CD4-positive, alpha-beta T cell (primary cell): ENCODE results near the gene AK2. TPM values are rescaled to one million over a fixed set of nuclear protein-coding genes. Genes with fewer than 3 reads are reported as not detected.

Source experiments
- ATAC-seq: fragments of 200-7000 bp; cut with Tn5 transposase; one replicate; pipeline ENCODE4 v1.10.0; 2022; ENCODE audit warnings: mild to moderate bottlenecking; ENCODE audit not compliant: poor library complexity
- CTCF ChIA-PET: fragments of 350-600 bp; sonication (Branson Sonifier 250); formaldehyde crosslinking; loops from one replicate; lab custom pipeline; 2021; ENCODE audit warnings: antibody characterized with exemption, inconsistent platforms; lab: Charles Lee
- POLR2A ChIA-PET: fragments of 350-600 bp; sonication (Branson Sonifier 250); formaldehyde crosslinking; loops from one replicate; lab custom pipeline; 2021; ENCODE audit warnings: antibody characterized with exemption, inconsistent platforms; lab: Charles Lee
- DNase-seq, 14 experiments: peaks; one replicate each; pipeline ENCODE4 v3.0.0-alpha.2; 2013 to 2020; ENCODE audit warnings: mixed read lengths in 2 of 14
- H3K27ac ChIP-seq, 2 donors: one replicate each; pipeline versions ENCODE4 v1.5.1 to v1.7.0; 2013; ENCODE audit warnings: low read length in 2 of 2, low read depth in 1 of 2, mild to moderate bottlenecking in 1 of 2
- H3K27me3 ChIP-seq, 2 experiments: 1 replicate in 1 of 2; 2 replicates in 1 of 2; pipeline versions ENCODE4 v1.6.1 to v1.7.0; 2013; ENCODE audit warnings: low read length in 2 of 2, control low read depth in 1 of 2, mild to moderate bottlenecking in 1 of 2, moderate library complexity in 1 of 2; ENCODE audit not compliant: insufficient read depth in 2 of 2, control insufficient read depth in 1 of 2
- H3K36me3 ChIP-seq: one replicate; pipeline ENCODE4 v1.6.1; 2013; ENCODE audit warnings: low read length, control low read depth; ENCODE audit not compliant: insufficient read depth
- H3K4me1 ChIP-seq: one replicate; pipeline ENCODE4 v1.6.1; 2013; ENCODE audit warnings: low read length, control low read depth; ENCODE audit not compliant: insufficient read depth
- H3K4me3 ChIP-seq: one replicate; pipeline ENCODE4 v1.5.1; 2013; ENCODE audit warnings: mild to moderate bottlenecking, low read length, moderate library complexity
- H3K9me3 ChIP-seq, 2 experiments: 1 replicate in 1 of 2; 2 replicates in 1 of 2; pipeline versions ENCODE4 v1.6.1 to v1.7.0; 2013; ENCODE audit warnings: low read length in 2 of 2, mild to moderate bottlenecking in 2 of 2, control low read depth in 1 of 2, moderate library complexity in 1 of 2; ENCODE audit not compliant: control insufficient read depth in 1 of 2, insufficient read depth in 1 of 2
- H3K27ac Mint-ChIP-seq: one replicate; pipeline ENCODE4 v1.8.0; 2020; ENCODE audit warnings: mixed read lengths
- H3K27me3 Mint-ChIP-seq: one replicate; pipeline ENCODE4 v1.8.0; 2021; ENCODE audit warnings: mixed read lengths
- H3K36me3 Mint-ChIP-seq: one replicate; pipeline ENCODE4 v1.8.0; 2021; ENCODE audit warnings: low read depth, mixed read lengths
- H3K4me1 Mint-ChIP-seq: one replicate; pipeline ENCODE4 v1.8.0; 2021; ENCODE audit warnings: low read depth, mixed read lengths
- H3K4me3 Mint-ChIP-seq: one replicate; pipeline ENCODE4 v1.8.0; 2020; ENCODE audit warnings: mild to moderate bottlenecking, mixed read lengths
- H3K9me3 Mint-ChIP-seq: one replicate; pipeline ENCODE4 v1.8.0; 2020; ENCODE audit warnings: mixed read lengths
- intact Hi-C, 2 experiments: fragments of 100-400 bp; cut with DNase I in 1 of 2; cut with micrococcal nuclease in 1 of 2; formaldehyde crosslinking; loops; one replicate each; pipeline versions ENCODE4 v1.15.1 to v1.9.0; 2023 to 2025; cut with DNase I, micrococcal nuclease
- total RNA-seq, 174 experiments: library from RNA in 2 of 174; stranded (reverse) in 2 of 174; gene quantifications; one replicate each; pipeline ENCODE4 v1.2.3 and lab custom pipeline; 2021 to 2026
- TF ChIP-seq, protein P1 (sequence below): fragments of 200-600 bp; IDR thresholded peaks from one replicate; pipeline ENCODE4 v1.8.0; 2022; ENCODE audit warnings: antibody characterized with exemption, mild to moderate bottlenecking

Gene AK2
- total RNA-seq, 2 experiments from 2014 or later, result 25.6 to 30.4 TPM

DNA sequence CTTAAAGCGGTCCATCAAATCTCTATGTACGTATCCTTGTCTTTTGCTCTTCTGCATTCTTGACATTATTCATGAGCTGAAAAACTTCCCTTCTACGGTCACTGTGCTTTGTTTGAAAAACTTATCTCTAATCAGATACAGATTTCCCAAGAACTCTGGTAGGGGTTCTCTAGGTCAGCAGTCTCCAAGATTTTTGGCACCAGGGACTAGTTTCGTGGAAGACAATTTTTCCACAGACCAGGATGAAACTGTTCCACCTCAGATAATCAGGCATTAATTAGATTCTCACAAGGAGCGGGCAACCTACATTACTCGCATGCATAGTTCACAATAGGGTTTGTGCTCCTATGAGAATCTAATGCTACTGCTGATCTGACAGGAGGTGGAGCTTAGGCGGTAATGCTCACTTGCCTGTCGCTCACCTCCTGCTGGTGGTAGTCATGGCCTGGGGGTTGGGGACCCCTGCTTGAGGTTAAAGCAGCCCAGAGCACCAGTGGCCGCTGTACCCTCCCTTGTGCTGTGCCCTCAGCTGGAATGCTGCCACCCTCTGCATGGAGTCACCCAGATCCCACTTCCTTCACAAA, 30.8 kb downstream of the AK2 start:
- ChIA-PET POLR2A (no interaction called here), CTCF (interaction anchor here (1.2 to 1.3 kb wide), 2 partner anchors 74 to 294 kb away, joined by 3 read pairs; no protein-coding TSS in a partner anchor)
- TF ChIP-seq, protein P1, sequence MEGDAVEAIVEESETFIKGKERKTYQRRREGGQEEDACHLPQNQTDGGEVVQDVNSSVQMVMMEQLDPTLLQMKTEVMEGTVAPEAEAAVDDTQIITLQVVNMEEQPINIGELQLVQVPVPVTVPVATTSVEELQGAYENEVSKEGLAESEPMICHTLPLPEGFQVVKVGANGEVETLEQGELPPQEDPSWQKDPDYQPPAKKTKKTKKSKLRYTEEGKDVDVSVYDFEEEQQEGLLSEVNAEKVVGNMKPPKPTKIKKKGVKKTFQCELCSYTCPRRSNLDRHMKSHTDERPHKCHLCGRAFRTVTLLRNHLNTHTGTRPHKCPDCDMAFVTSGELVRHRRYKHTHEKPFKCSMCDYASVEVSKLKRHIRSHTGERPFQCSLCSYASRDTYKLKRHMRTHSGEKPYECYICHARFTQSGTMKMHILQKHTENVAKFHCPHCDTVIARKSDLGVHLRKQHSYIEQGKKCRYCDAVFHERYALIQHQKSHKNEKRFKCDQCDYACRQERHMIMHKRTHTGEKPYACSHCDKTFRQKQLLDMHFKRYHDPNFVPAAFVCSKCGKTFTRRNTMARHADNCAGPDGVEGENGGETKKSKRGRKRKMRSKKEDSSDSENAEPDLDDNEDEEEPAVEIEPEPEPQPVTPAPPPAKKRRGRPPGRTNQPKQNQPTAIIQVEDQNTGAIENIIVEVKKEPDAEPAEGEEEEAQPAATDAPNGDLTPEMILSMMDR, result no peak
- peaks cover 40% of the 10 kb centered on the region for H3K36me3 Mint-ChIP-seq
- H3K4me1 Mint-ChIP-seq, result no peaks in the 10 kb centered on the region
- Histone ChIP-seq H3K27me3 (no peaks in the 10 kb centered on the region), H3K4me3 (no peak overlapping the region), H3K27ac (no peak overlapping the region), H3K4me1 (no peaks in the 10 kb centered on the region), H3K36me3 (peaks cover 39% of the 10 kb centered on the region), H3K9me3 (no peaks in the 10 kb centered on the region)
- DNase-seq, result no peak
- H3K4me3 Mint-ChIP-seq, result no peak overlapping the region
- H3K27ac Mint-ChIP-seq, result no peak overlapping the region
- no peaks in the 10 kb centered on the region for H3K27me3 Mint-ChIP-seq
- intact Hi-C loops, result no loop called here
- no peak for ATAC-seq
- H3K9me3 Mint-ChIP-seq, result no peaks in the 10 kb centered on the region

DNA sequence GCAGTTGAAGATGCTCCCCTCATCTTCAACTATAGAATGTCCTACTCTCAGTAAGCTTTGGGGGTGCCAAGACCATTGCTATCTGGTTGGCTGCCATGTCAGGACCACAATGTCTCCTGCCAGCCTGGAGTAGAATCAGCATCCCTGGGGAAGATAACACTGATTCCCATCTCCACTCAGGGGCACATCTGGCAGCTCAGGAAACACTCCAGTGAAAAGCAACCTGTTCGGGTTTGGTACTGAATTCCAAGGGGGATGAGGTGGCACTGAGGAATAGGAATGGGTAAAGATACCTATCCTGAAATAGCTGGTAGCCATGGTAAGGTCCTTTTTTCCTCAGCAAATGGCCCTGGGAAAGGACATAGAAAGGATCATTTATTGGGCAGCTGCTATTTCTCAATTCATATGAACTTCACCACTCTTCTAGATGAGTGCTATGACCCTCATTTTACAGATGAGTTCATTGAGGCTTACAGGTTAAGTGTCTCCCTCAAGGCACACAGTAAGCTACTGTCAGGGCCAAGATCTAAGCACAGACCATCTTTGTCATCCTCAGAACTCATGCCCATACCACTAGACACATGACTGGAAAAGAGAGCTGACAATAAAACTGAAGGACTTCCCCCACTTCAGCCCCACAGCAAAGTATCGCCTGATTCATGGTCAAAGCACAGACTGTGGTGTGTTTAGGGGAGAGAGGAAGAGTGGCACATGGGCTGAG, 31.4 kb downstream of the AK2 start:
- Mint-ChIP-seq H3K27me3 (no peaks in the 10 kb centered on the region), H3K36me3 (peaks cover 34% of the 10 kb centered on the region), H3K27ac (no peak overlapping the region), H3K9me3 (no peaks in the 10 kb centered on the region), H3K4me3 (no peak overlapping the region), H3K4me1 (no peaks in the 10 kb centered on the region)
- H3K27ac ChIP-seq, result no peak overlapping the region
- CTCF ChIA-PET, result interaction anchor here (1.2 to 1.3 kb wide), 2 partner anchors 73 to 293 kb away, joined by 3 read pairs; no protein-coding TSS in a partner anchor
- TF ChIP-seq, protein P1, result no peak
- no peaks in the 10 kb centered on the region for H3K27me3 ChIP-seq
- POLR2A ChIA-PET, result interaction anchor here (0.6 kb wide), 1 partner anchor 273 kb away, joined by 3 read pairs; no protein-coding TSS in a partner anchor
- intact Hi-C loops, result no loop called here
- ATAC-seq, result no peak
- H3K4me3 ChIP-seq, result no peak overlapping the region
- H3K9me3 ChIP-seq, result no peaks in the 10 kb centered on the region
- no peak for DNase-seq
- peaks cover 34% of the 10 kb centered on the region for H3K36me3 ChIP-seq
- H3K4me1 ChIP-seq, result no peaks in the 10 kb centered on the region

DNA sequence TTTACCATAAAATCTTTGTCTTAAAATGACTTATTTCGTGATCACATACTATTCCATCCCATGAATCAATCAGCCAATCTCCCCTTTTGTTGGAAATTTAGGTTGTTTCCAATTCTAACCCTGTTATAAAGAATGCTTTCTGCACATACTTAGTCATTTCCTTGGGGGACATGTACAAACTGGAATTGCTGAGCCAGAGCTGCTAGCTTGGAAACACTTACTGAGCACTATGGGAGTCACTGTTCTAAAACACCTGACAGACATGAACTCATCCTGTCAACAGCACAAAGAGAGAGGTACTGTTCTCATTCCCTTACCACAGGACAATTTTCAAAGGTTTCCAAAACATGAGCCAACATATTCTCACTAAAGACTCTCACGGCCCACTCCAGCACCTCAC, 32.1 kb downstream of the AK2 start:
- Mint-ChIP-seq H3K27ac (no peak overlapping the region), H3K4me3 (no peak overlapping the region), H3K9me3 (no peaks in the 10 kb centered on the region), H3K27me3 (no peaks in the 10 kb centered on the region), H3K4me1 (no peaks in the 10 kb centered on the region), H3K36me3 (peaks cover 27% of the 10 kb centered on the region)
- H3K9me3 ChIP-seq, result no peaks in the 10 kb centered on the region
- DNase-seq, result no peak
- peaks cover 30% of the 10 kb centered on the region for H3K36me3 ChIP-seq
- CTCF ChIA-PET, result no interaction called here
- H3K4me1 ChIP-seq, result no peaks in the 10 kb centered on the region
- H3K27ac ChIP-seq, result no peak overlapping the region
- H3K27me3 ChIP-seq, result no peaks in the 10 kb centered on the region
- POLR2A ChIA-PET, result interaction anchor here (0.6 kb wide), 1 partner anchor 272 kb away, joined by 3 read pairs; no protein-coding TSS in a partner anchor
- ATAC-seq, result no peak
- intact Hi-C loops, result no loop called here
- TF ChIP-seq, protein P1, result no peak
- H3K4me3 ChIP-seq, result no peak overlapping the region
